HL-60 (cell line): ENCODE results near the gene SKI.

Experiments used
- DNase-seq, 2 experiments: peaks; one replicate each; pipeline ENCODE4 v3.0.0-alpha.2; 2010 to 2020; ENCODE audit warnings: low read depth in 1 of 2, low spot score in 1 of 2
- H3K27ac ChIP-seq: fragments of 250-450 bp; sonication (Bioruptor Pico); replicated peaks from 2 replicates; pipeline ENCODE4 v1.5.1; 2020; ENCODE audit warnings: mild to moderate bottlenecking, moderate library complexity
- H3K27me3 ChIP-seq: fragments of 250-450 bp; sonication (Bioruptor Pico); 2 replicates; pipeline ENCODE4 v1.5.1; 2021; ENCODE audit warnings: mild to moderate bottlenecking, moderate library complexity; ENCODE audit not compliant: insufficient read depth, poor library complexity, severe bottlenecking
- H3K4me3 ChIP-seq: replicated peaks from 2 replicates; pipeline ENCODE4 v1.5.1; 2011; ENCODE audit warnings: mild to moderate bottlenecking, control low read depth, low read length; ENCODE audit not compliant: insufficient read depth
- CTCF ChIP-seq: IDR thresholded peaks from one replicate; pipeline ENCODE4 v1.5.1; 2011; ENCODE audit warnings: low read length, control low read depth, inconsistent platforms; ENCODE audit not compliant: insufficient read depth
- GABPA ChIP-seq: IDR thresholded peaks from 2 replicates; pipeline ENCODE4 v1.6.1; 2012; ENCODE audit warnings: low read depth
- POLR2AphosphoS5 ChIP-seq: IDR thresholded peaks from 2 replicates; pipeline ENCODE4 v1.6.1; 2012; ENCODE audit warnings: low read depth
- REST ChIP-seq: IDR thresholded peaks from 2 replicates; pipeline ENCODE4 v1.6.1; 2012; ENCODE audit warnings: low read depth; ENCODE audit not compliant: insufficient replicate concordance
- SPI1 ChIP-seq: IDR thresholded peaks from 2 replicates; pipeline ENCODE4 v1.6.1; 2012; ENCODE audit warnings: low read depth, mild to moderate bottlenecking, borderline replicate concordance

Gene SKI

GRCh38 chr1:2344121-2344681, 116.1 kb downstream of the SKI start:
- H3K27ac ChIP-seq, result no peak overlapping the region
- H3K4me3 ChIP-seq, result no peak overlapping the region
- H3K27me3 ChIP-seq, result no peaks in the 10 kb centered on the region
- no peak for TF ChIP-seq SPI1
- DNase-seq, result no peak

GRCh38 chr1:2344744-2345296, 116.7 kb downstream of the SKI start:
- Histone ChIP-seq H3K27ac (no peak overlapping the region), H3K27me3 (no peaks in the 10 kb centered on the region), H3K4me3 (no peak overlapping the region)
- no peak for DNase-seq
- TF ChIP-seq REST (no peak), CTCF (no peak), SPI1 (no peak), GABPA (no peak), POLR2AphosphoS5 (no peak)

GRCh38 chr1:2345297-2346075, 117.4 kb downstream of the SKI start:
- Histone ChIP-seq H3K27me3 (no peaks in the 10 kb centered on the region), H3K27ac (no peak overlapping the region), H3K4me3 (no peak overlapping the region)
- TF ChIP-seq REST (no peak), GABPA (no peak), CTCF (no peak), POLR2AphosphoS5 (no peak), SPI1 (no peak)
- DNase-seq, result no peak

GRCh38 chr1:2346691-2347408, 118.7 kb downstream of the SKI start:
- H3K27me3 ChIP-seq, result no peaks in the 10 kb centered on the region

More at GRCh38 chr1:2346691-2347408, 118.7 kb downstream of the SKI start:
- no peak overlapping the region for H3K4me3 ChIP-seq
- H3K27ac ChIP-seq, result no peak overlapping the region
- no peak for DNase-seq
- TF ChIP-seq CTCF, result no peak
- no peak for TF ChIP-seq REST
- no peak for TF ChIP-seq SPI1
- TF ChIP-seq GABPA, result no peak
- no peak for TF ChIP-seq POLR2AphosphoS5
